ENCODE measurements around the gene CYP4B1. TPM values are rescaled to one million over a fixed set of nuclear protein-coding genes. Genes with fewer than 3 reads are reported as not detected.

The CYP4B1 gene
- total RNA-seq, 1 experiment from 2014 or later = 0.24 TPM

DNA sequence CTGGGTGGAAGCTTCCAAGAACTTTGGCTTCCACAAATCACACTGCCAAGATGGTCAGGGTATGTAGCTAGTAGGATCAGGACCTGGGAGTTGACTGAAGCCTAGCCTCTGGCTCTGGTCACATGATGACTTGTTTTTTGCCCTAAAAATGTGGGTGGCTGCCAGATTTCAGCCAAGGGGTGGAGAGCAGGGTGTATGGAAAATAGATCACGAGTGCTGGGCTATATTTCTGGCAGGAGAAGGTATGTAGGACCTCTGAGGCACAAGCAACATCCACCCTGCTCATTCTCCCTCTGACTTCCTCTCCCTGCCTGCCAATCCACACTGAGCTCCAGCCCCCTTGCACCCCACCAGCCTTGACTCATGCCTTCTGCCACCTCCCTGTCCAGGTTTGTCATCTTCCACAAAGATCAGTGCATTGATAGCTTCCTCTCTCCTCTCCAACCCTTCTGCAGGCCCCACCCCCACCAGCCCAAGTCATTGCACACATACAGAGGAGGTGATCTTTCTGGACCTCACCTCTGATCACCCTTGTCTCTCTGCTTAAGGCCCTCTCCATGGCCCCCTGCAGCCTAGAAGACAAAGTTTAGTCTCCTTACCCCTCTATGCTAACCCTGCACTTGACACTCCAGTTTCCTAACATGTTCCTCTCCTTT is 8.3 kb upstream of the CYP4B1 start:
- ChIA-PET CTCF (interaction anchor here (0.7 to 1.5 kb wide), 2 partner anchors 40 to 43 kb away, joined by 4 read pairs; no protein-coding TSS in a partner anchor), POLR2A (interaction anchor here (0.7 kb wide), 1 partner anchor 170 kb away, joined by 5 read pairs; no protein-coding TSS in a partner anchor)
- peaks cover 13% of the 10 kb centered on the region for H3K4me1 Mint-ChIP-seq
- H3K36me3 Mint-ChIP-seq = peaks cover 25% of the 10 kb centered on the region
- peaks cover 49% of the 10 kb centered on the region for H3K9me3 Mint-ChIP-seq
- peaks cover 14% of the 10 kb centered on the region; the same call in 1 of the 2 replicates for H3K27me3 Mint-ChIP-seq (ENCODE audit: low read depth)
- H3K27ac Mint-ChIP-seq = no peak overlapping the region
- ATAC-seq (no peak), DNase-seq (ENCODE audit: low spot score) (no peak)
- TF ChIP-seq CREB1 (CRISPR knock-in tag; IDR thresholded peaks at IDR 0.05) = no peak
- TF ChIP-seq, protein P1, sequence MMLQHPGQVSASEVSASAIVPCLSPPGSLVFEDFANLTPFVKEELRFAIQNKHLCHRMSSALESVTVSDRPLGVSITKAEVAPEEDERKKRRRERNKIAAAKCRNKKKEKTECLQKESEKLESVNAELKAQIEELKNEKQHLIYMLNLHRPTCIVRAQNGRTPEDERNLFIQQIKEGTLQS (CRISPR knock-in tag; conservative IDR thresholded peaks at IDR 0.05) = no peak
- no peak for TF ChIP-seq TP53 (CRISPR knock-in tag; IDR thresholded peaks at IDR 0.05)
- TF ChIP-seq GTF2I (CRISPR knock-in tag; conservative IDR thresholded peaks at IDR 0.05) = no peak
- H3K4me3 Mint-ChIP-seq = no peak overlapping the region

DNA sequence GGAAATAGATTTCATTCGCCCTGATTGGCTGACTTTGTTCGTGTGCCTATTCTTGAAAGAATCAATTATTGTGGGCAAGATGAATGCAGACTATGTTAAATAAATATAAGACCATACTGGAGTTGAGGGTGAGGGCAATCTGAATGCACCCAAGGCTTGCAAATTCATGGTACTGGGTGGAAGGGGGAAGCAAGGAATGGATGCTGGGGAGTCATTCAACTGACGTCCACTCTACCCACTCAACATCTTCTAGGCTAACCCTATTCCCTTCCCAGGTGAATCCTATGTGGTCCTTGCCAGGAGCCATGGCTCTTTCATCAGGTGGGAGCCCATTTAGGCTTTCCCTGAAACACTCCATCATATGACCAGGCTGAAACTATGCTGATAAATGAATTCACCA is 5.7 kb upstream of the CYP4B1 start:
- Mint-ChIP-seq H3K9me3 (peaks cover 38% of the 10 kb centered on the region), H3K4me3 (no peak overlapping the region)
- TF ChIP-seq IRF2 (CRISPR knock-in tag; IDR thresholded peaks at IDR 0.05; ENCODE audit: borderline replicate concordance, low read depth) (no peak), ATF1 (CRISPR knock-in tag; IDR thresholded peaks at IDR 0.05) (no peak), ZNF232 (CRISPR knock-in tag; IDR thresholded peaks at IDR 0.05) (no peak), JUN (CRISPR knock-in tag; IDR thresholded peaks at IDR 0.05) (no peak), CBFB (CRISPR knock-in tag; IDR thresholded peaks at IDR 0.05; ENCODE audit: low read depth) (no peak), JAZF1 (CRISPR knock-in tag; IDR thresholded peaks at IDR 0.05) (no peak), ZNF423 (CRISPR knock-in tag; IDR thresholded peaks at IDR 0.05) (no peak), NFATC4 (CRISPR knock-in tag; IDR thresholded peaks at IDR 0.05) (no peak), RORB (CRISPR knock-in tag; IDR thresholded peaks at IDR 0.05) (no peak)
- TF ChIP-seq, protein P2, sequence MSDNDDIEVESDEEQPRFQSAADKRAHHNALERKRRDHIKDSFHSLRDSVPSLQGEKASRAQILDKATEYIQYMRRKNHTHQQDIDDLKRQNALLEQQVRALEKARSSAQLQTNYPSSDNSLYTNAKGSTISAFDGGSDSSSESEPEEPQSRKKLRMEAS (CRISPR knock-in tag; IDR thresholded peaks at IDR 0.05) = no peak
- TF ChIP-seq, protein P3, sequence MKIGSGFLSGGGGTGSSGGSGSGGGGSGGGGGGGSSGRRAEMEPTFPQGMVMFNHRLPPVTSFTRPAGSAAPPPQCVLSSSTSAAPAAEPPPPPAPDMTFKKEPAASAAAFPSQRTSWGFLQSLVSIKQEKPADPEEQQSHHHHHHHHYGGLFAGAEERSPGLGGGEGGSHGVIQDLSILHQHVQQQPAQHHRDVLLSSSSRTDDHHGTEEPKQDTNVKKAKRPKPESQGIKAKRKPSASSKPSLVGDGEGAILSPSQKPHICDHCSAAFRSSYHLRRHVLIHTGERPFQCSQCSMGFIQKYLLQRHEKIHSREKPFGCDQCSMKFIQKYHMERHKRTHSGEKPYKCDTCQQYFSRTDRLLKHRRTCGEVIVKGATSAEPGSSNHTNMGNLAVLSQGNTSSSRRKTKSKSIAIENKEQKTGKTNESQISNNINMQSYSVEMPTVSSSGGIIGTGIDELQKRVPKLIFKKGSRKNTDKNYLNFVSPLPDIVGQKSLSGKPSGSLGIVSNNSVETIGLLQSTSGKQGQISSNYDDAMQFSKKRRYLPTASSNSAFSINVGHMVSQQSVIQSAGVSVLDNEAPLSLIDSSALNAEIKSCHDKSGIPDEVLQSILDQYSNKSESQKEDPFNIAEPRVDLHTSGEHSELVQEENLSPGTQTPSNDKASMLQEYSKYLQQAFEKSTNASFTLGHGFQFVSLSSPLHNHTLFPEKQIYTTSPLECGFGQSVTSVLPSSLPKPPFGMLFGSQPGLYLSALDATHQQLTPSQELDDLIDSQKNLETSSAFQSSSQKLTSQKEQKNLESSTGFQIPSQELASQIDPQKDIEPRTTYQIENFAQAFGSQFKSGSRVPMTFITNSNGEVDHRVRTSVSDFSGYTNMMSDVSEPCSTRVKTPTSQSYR (CRISPR knock-in tag; IDR thresholded peaks at IDR 0.05) = no peak
- TF ChIP-seq, protein P4, sequence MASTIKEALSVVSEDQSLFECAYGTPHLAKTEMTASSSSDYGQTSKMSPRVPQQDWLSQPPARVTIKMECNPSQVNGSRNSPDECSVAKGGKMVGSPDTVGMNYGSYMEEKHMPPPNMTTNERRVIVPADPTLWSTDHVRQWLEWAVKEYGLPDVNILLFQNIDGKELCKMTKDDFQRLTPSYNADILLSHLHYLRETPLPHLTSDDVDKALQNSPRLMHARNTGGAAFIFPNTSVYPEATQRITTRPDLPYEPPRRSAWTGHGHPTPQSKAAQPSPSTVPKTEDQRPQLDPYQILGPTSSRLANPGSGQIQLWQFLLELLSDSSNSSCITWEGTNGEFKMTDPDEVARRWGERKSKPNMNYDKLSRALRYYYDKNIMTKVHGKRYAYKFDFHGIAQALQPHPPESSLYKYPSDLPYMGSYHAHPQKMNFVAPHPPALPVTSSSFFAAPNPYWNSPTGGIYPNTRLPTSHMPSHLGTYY (CRISPR knock-in tag; IDR thresholded peaks at IDR 0.05) = no peak
- TF ChIP-seq, protein P5, sequence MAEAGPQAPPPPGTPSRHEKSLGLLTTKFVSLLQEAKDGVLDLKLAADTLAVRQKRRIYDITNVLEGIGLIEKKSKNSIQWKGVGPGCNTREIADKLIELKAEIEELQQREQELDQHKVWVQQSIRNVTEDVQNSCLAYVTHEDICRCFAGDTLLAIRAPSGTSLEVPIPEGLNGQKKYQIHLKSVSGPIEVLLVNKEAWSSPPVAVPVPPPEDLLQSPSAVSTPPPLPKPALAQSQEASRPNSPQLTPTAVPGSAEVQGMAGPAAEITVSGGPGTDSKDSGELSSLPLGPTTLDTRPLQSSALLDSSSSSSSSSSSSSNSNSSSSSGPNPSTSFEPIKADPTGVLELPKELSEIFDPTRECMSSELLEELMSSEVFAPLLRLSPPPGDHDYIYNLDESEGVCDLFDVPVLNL (CRISPR knock-in tag; IDR thresholded peaks at IDR 0.05; ENCODE audit: borderline replicate concordance, low read depth) = no peak
- TF ChIP-seq, protein P1 (CRISPR knock-in tag; conservative IDR thresholded peaks at IDR 0.05) = no peak

More for the DNA sequence above, 5.7 kb upstream of the CYP4B1 start:
- H3K27ac Mint-ChIP-seq = no peak overlapping the region
- DNase-seq (ENCODE audit: low spot score) = no peak
- no peak for ATAC-seq
- ChIA-PET POLR2A (no interaction called here), CTCF (no interaction called here)
- peaks cover 13% of the 10 kb centered on the region for H3K4me1 Mint-ChIP-seq
- H3K36me3 Mint-ChIP-seq = peaks cover 6% of the 10 kb centered on the region; the same call in 1 of the 2 replicates
- H3K27me3 Mint-ChIP-seq (ENCODE audit: low read depth) = peaks cover 37% of the 10 kb centered on the region
